Measurements from ENCODE around the gene BMPR1A. TPM values are rescaled to one million over a fixed set of nuclear protein-coding genes. Genes with fewer than 3 reads are reported as not detected.

Gene BMPR1A
- total and polyA plus RNA-seq, 4 donors: 2.2 to 16.0 (median 8.9) TPM

- H3K27me3 ChIP-seq (ENCODE audit: control insufficient read depth in 4 of 4, insufficient read depth in 4 of 4, low read length in 3 of 4): peaks cover 0 to 3% (median 1%) of the 10 kb centered on the region in 4 donors
- TF ChIP-seq, protein P1, sequence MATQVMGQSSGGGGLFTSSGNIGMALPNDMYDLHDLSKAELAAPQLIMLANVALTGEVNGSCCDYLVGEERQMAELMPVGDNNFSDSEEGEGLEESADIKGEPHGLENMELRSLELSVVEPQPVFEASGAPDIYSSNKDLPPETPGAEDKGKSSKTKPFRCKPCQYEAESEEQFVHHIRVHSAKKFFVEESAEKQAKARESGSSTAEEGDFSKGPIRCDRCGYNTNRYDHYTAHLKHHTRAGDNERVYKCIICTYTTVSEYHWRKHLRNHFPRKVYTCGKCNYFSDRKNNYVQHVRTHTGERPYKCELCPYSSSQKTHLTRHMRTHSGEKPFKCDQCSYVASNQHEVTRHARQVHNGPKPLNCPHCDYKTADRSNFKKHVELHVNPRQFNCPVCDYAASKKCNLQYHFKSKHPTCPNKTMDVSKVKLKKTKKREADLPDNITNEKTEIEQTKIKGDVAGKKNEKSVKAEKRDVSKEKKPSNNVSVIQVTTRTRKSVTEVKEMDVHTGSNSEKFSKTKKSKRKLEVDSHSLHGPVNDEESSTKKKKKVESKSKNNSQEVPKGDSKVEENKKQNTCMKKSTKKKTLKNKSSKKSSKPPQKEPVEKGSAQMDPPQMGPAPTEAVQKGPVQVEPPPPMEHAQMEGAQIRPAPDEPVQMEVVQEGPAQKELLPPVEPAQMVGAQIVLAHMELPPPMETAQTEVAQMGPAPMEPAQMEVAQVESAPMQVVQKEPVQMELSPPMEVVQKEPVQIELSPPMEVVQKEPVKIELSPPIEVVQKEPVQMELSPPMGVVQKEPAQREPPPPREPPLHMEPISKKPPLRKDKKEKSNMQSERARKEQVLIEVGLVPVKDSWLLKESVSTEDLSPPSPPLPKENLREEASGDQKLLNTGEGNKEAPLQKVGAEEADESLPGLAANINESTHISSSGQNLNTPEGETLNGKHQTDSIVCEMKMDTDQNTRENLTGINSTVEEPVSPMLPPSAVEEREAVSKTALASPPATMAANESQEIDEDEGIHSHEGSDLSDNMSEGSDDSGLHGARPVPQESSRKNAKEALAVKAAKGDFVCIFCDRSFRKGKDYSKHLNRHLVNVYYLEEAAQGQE (IDR thresholded peaks at IDR 0.05): no peak
- TF ChIP-seq TAF1 (conservative IDR thresholded peaks at IDR 0.05) (no peak), YY1 (IDR thresholded peaks at IDR 0.05) (peak; percentile 71), FOXA2 (IDR thresholded peaks at IDR 0.05) (no peak), RXRA (IDR thresholded peaks at IDR 0.05) (peak in 1 of 2 donors; percentile 68), JUND (IDR thresholded peaks at IDR 0.05) (no peak), EGR1 (IDR thresholded peaks at IDR 0.05; ENCODE audit: low read depth in 2 of 2) (no peak), NR2F2 (IDR thresholded peaks at IDR 0.05) (peak; percentile 61), SP1 (IDR thresholded peaks at IDR 0.05) (peak; percentile 29), GABPA (IDR thresholded peaks at IDR 0.05 in 1 of 2, conservative IDR thresholded peaks at IDR 0.05 in 1 of 2) (no peak), HNF4G (IDR thresholded peaks at IDR 0.05) (no peak)
- TF ChIP-seq, protein P2, sequence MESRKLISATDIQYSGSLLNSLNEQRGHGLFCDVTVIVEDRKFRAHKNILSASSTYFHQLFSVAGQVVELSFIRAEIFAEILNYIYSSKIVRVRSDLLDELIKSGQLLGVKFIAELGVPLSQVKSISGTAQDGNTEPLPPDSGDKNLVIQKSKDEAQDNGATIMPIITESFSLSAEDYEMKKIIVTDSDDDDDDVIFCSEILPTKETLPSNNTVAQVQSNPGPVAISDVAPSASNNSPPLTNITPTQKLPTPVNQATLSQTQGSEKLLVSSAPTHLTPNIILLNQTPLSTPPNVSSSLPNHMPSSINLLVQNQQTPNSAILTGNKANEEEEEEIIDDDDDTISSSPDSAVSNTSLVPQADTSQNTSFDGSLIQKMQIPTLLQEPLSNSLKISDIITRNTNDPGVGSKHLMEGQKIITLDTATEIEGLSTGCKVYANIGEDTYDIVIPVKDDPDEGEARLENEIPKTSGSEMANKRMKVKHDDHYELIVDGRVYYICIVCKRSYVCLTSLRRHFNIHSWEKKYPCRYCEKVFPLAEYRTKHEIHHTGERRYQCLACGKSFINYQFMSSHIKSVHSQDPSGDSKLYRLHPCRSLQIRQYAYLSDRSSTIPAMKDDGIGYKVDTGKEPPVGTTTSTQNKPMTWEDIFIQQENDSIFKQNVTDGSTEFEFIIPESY (IDR thresholded peaks at IDR 0.05): peak; percentile 0
- TF ChIP-seq, protein P3, sequence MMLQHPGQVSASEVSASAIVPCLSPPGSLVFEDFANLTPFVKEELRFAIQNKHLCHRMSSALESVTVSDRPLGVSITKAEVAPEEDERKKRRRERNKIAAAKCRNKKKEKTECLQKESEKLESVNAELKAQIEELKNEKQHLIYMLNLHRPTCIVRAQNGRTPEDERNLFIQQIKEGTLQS (IDR thresholded peaks at IDR 0.05): no peak
- TF ChIP-seq, protein P4, sequence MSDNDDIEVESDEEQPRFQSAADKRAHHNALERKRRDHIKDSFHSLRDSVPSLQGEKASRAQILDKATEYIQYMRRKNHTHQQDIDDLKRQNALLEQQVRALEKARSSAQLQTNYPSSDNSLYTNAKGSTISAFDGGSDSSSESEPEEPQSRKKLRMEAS (IDR thresholded peaks at IDR 0.05): no peak
- peaks cover 2 to 17% (median 13%) of the 10 kb centered on the region in 4 donors for H3K4me1 ChIP-seq (ENCODE audit: control insufficient read depth in 4 of 4, insufficient read depth in 4 of 4, low read length in 3 of 4)
- peak overlapping the region; percentile 6 to 80 for H3K9ac ChIP-seq (ENCODE audit: low read depth in 1 of 2, low read length in 2 of 2)
- WGBS: under 1% methylated on average over 89 of the region's 89 CpGs
- H3K36me3 ChIP-seq (ENCODE audit: control insufficient read depth in 4 of 4, insufficient read depth in 3 of 4, low read depth in 1 of 4, low read length in 3 of 4): no peaks in the 10 kb centered on the region
- DNase-seq (ENCODE audit: low spot score): peak; percentile 87
- H3K9me3 ChIP-seq (ENCODE audit: control insufficient read depth in 4 of 4, low read length in 3 of 4): no peaks in the 10 kb centered on the region
- H3K4me3 ChIP-seq (ENCODE audit: low read depth in 1 of 3, low read length in 3 of 3): peak overlapping the region; percentile 59 to 91 (median 81)
- H3K27ac ChIP-seq (ENCODE audit: low read depth in 1 of 2, low read length in 2 of 2): peak overlapping the region; percentile 89 to 95
These were observed 494 bp upstream of the BMPR1A start for GRCh38 chr10:86755740-86756510.

- 2% methylated on average over 47 of the region's 47 CpGs for WGBS
- Histone ChIP-seq H3K27ac (ENCODE audit: low read depth in 1 of 2, low read length in 2 of 2) (peak overlapping the region; percentile 86 to 88), H3K4me1 (ENCODE audit: control insufficient read depth in 4 of 4, insufficient read depth in 4 of 4, low read length in 3 of 4) (peaks cover 2 to 17% (median 13%) of the 10 kb centered on the region in 4 donors), H3K27me3 (ENCODE audit: control insufficient read depth in 4 of 4, insufficient read depth in 4 of 4, low read length in 3 of 4) (peaks cover 0 to 3% (median 1%) of the 10 kb centered on the region in 4 donors), H3K4me3 (ENCODE audit: low read depth in 1 of 3, low read length in 3 of 3) (peak overlapping the region; percentile 63 to 91 (median 75)), H3K9me3 (ENCODE audit: control insufficient read depth in 4 of 4, low read length in 3 of 4) (no peaks in the 10 kb centered on the region), H3K36me3 (ENCODE audit: control insufficient read depth in 4 of 4, insufficient read depth in 3 of 4, low read depth in 1 of 4, low read length in 3 of 4) (no peaks in the 10 kb centered on the region), H3K9ac (ENCODE audit: low read depth in 1 of 2, low read length in 2 of 2) (peak overlapping the region; percentile 72 to 88)
- peak; percentile 40 for DNase-seq (ENCODE audit: low spot score)
- peak in 1 of 2 donors; percentile 56 for TF ChIP-seq RAD21 (IDR thresholded peaks at IDR 0.05)
- no peak for TF ChIP-seq HNF4G (IDR thresholded peaks at IDR 0.05)
- peak; percentile 12 for TF ChIP-seq CTCF (IDR thresholded peaks at IDR 0.05; ENCODE audit: low read depth, low read length, missing input control)
- peak; percentile 38 to 40 for TF ChIP-seq HNF4A (conservative IDR thresholded peaks at IDR 0.05)
- TF ChIP-seq RXRA (IDR thresholded peaks at IDR 0.05): no peak
- TF ChIP-seq, protein P4 (IDR thresholded peaks at IDR 0.05): no peak
- no peak for TF ChIP-seq FOXA2 (IDR thresholded peaks at IDR 0.05)
- no peak for TF ChIP-seq EGR1 (IDR thresholded peaks at IDR 0.05; ENCODE audit: low read depth in 2 of 2)
- peak; percentile 32 for TF ChIP-seq TAF1 (conservative IDR thresholded peaks at IDR 0.05)
These were observed 924 bp downstream of the BMPR1A start for GRCh38 chr10:86757113-86757972.
